ENCODE results near the gene CDKL4.
"Not testable (repeated sequence)": the region's sequence is repeated elsewhere in the genome, so short reads cannot be mapped to it uniquely, and the experiment has no call there.

The CDKL4 gene

GRCh38 chr2:39178756-39179155 lies 65.0 kb downstream of the CDKL4 start:
- DNase-seq (ENCODE audit: low read depth): no peak

GRCh38 chr2:39176997-39177396 lies 66.8 kb downstream of the CDKL4 start:
- no peak for DNase-seq (ENCODE audit: low read depth)

GRCh38 chr2:39175026-39175812 lies 68.6 kb downstream of the CDKL4 start:
- no peak for DNase-seq (ENCODE audit: low read depth)

- no peak for DNase-seq (ENCODE audit: low read depth)
Observed at GRCh38 chr2:39174022-39174421, 69.7 kb downstream of the CDKL4 start.

- not testable (repeated sequence) for DNase-seq (ENCODE audit: low read depth)
Observed at GRCh38 chr2:39172047-39172706, 71.6 kb downstream of the CDKL4 start.

GRCh38 chr2:39171621-39172020 lies 72.1 kb downstream of the CDKL4 start:
- DNase-seq (ENCODE audit: low read depth): no peak

- DNase-seq (ENCODE audit: low read depth): no peak
Observed at GRCh38 chr2:39164089-39164488, 79.7 kb downstream of the CDKL4 start.

- DNase-seq (ENCODE audit: low read depth): no peak
Observed at GRCh38 chr2:39160982-39161381, 82.8 kb downstream of the CDKL4 start.

GRCh38 chr2:39159283-39159682 lies 84.5 kb downstream of the CDKL4 start:
- no peak for DNase-seq (ENCODE audit: low read depth)

- no peak for DNase-seq (ENCODE audit: low read depth)
Observed at GRCh38 chr2:39158351-39158750, 85.4 kb downstream of the CDKL4 start.

- no peak for DNase-seq (ENCODE audit: low read depth)
Observed at GRCh38 chr2:39156846-39157245, 86.9 kb downstream of the CDKL4 start.

GRCh38 chr2:39156107-39156506 lies 87.7 kb downstream of the CDKL4 start:
- DNase-seq (ENCODE audit: low read depth): no peak

GRCh38 chr2:39155573-39155972 lies 88.2 kb downstream of the CDKL4 start:
- not testable (repeated sequence) for DNase-seq (ENCODE audit: low read depth)

GRCh38 chr2:39154944-39155343 lies 88.8 kb downstream of the CDKL4 start:
- DNase-seq (ENCODE audit: low read depth): no peak

- DNase-seq (ENCODE audit: low read depth): peak; percentile 30
Observed at GRCh38 chr2:39153312-39153711, 90.5 kb downstream of the CDKL4 start.

GRCh38 chr2:39152504-39152903 lies 91.3 kb downstream of the CDKL4 start:
- DNase-seq (ENCODE audit: low read depth): no peak

GRCh38 chr2:39150890-39151497 lies 92.8 kb downstream of the CDKL4 start:
- no peak for DNase-seq (ENCODE audit: low read depth)

GRCh38 chr2:39150102-39150562 lies 93.6 kb downstream of the CDKL4 start:
- DNase-seq (ENCODE audit: low read depth): no peak

- DNase-seq (ENCODE audit: low read depth): no peak
Observed at GRCh38 chr2:39146630-39147029, 97.1 kb downstream of the CDKL4 start.

GRCh38 chr2:39145906-39146421 lies 97.8 kb downstream of the CDKL4 start:
- DNase-seq (ENCODE audit: low read depth): no peak

GRCh38 chr2:39144416-39144815 lies 99.4 kb downstream of the CDKL4 start:
- DNase-seq (ENCODE audit: low read depth): no peak

- DNase-seq (ENCODE audit: low read depth): no peak
Observed at GRCh38 chr2:39142904-39143605, 100.7 kb downstream of the CDKL4 start.

All from HS-5 (cell line).